VCaP (cell line): ENCODE results near the gene AMN.

Source experiments
- H3K27ac ChIP-seq: fragments of 450-650 bp; 2 replicates; pipeline ENCODE4 v1.5.1; 2017
- TF ChIP-seq, protein P1 (sequence below): fragments of 450-650 bp; conservative IDR thresholded peaks from 2 replicates; pipeline ENCODE4 v1.5.1; 2017; ENCODE audit warnings: mild to moderate bottlenecking, moderate library complexity

The AMN gene

DNA sequence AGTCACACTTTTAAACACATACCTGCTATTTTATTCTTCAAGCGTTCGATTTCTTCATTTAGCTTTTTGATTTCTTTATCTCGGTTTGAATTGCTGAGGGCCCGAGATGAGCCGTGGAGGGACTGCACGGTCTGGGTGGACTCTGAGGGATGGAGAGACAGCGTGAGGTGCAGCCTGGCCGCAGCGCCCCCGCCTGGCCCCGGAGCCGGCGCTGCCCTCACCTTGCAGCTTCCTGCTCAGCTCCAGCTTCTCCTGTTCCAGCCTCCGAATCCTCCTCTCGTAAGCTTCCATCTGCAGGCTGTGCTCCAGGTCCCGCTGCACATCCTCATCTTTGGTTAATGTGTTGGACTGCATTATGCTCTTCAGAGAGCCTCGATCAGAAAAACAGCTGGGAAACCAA, 53.2 kb downstream of the AMN start:
- peak overlapping the region; percentile 84 for H3K27ac ChIP-seq
- TF ChIP-seq, protein P1, sequence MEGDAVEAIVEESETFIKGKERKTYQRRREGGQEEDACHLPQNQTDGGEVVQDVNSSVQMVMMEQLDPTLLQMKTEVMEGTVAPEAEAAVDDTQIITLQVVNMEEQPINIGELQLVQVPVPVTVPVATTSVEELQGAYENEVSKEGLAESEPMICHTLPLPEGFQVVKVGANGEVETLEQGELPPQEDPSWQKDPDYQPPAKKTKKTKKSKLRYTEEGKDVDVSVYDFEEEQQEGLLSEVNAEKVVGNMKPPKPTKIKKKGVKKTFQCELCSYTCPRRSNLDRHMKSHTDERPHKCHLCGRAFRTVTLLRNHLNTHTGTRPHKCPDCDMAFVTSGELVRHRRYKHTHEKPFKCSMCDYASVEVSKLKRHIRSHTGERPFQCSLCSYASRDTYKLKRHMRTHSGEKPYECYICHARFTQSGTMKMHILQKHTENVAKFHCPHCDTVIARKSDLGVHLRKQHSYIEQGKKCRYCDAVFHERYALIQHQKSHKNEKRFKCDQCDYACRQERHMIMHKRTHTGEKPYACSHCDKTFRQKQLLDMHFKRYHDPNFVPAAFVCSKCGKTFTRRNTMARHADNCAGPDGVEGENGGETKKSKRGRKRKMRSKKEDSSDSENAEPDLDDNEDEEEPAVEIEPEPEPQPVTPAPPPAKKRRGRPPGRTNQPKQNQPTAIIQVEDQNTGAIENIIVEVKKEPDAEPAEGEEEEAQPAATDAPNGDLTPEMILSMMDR, result no peak

DNA sequence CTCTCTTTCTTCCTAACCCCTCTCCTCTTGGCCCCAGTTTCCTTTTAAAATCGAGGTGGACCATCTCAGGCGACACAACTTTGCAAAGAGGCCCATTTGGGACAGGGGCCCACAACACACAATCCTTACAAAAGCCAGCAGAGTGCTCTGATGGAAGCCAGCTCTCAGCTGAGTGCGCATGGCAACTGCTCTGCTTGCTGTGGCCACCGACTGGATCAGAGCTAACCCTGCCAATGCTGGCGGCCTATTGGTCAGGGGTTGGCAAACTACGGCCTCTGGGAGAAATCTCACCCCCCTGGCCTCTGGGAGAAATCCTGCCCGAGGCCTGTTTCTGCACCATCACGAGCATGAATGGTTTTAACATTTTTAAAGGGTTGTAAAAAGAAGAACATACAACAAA, 55.0 kb downstream of the AMN start:
- TF ChIP-seq, protein P1, result no peak
- H3K27ac ChIP-seq, result peak overlapping the region; percentile 84

DNA sequence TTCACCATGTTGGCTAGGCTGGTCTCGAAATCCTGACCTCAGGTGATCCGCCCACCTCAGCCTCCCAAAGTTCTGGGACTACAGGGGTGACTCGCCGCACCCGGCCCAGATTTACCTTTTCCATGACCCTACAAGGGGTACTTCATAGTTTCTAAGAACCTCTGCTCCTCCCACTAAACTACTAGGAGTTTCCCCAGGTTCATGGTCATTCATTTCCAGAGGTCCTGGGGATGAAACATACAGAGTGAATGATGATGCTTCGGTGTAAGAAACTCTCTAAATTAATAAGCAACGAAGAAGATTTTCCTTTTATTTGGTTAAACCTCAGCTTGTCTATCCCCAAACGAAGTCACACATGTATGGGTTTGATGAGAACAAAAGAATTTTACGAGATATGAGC, 56.9 kb downstream of the AMN start:
- peak overlapping the region; percentile 84 for H3K27ac ChIP-seq
- TF ChIP-seq, protein P1, result no peak

DNA sequence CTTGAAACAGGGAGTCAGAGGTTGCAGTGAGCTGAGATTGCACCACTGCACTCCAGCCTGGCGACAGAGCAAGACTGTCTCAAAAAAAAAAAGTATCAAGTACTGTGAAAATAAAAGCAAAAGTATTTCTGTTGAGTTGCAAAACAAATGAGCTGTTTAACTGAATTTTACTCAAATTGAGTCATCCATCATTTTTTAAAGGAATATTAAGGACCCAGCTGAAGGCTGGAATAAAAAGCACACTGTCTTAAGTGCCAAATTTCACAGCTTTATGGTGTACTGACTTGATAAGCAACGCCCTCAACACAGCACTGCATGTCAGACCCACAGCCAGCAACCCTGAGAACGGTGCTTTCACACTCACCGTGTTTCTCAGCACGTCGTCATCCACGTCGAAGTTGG, 57.9 kb downstream of the AMN start:
- TF ChIP-seq, protein P1, result no peak
- peak overlapping the region; percentile 84; the same call in 1 of the 2 replicates for H3K27ac ChIP-seq
